ENCODE data around the gene SLC9A5.

GRCh38 chr16:67268136-67268579 is 19.4 kb downstream of the SLC9A5 start:
- TF ChIP-seq BHLHE40 (IDR thresholded peaks at IDR 0.05; ENCODE audit: borderline replicate concordance) (no peak), SP1 (IDR thresholded peaks at IDR 0.05) (no peak), NFRKB (IDR thresholded peaks at IDR 0.05) (no peak), SUZ12 (IDR thresholded peaks at IDR 0.05) (no peak), TARDBP (IDR thresholded peaks at IDR 0.05) (no peak), FOXM1 (IDR thresholded peaks at IDR 0.05; ENCODE audit: borderline replicate concordance) (no peak), FOXK2 (IDR thresholded peaks at IDR 0.05) (no peak), CTBP1 (IDR thresholded peaks at IDR 0.05; ENCODE audit: borderline replicate concordance) (no peak), ELF4 (IDR thresholded peaks at IDR 0.05) (no peak), HDGF (IDR thresholded peaks at IDR 0.05; ENCODE audit: borderline replicate concordance) (no peak), FOXA1 (IDR thresholded peaks at IDR 0.05) (no peak), ARNT (IDR thresholded peaks at IDR 0.05) (no peak), PKNOX1 (IDR thresholded peaks at IDR 0.05) (no peak), ZNF384 (IDR thresholded peaks at IDR 0.05) (no peak)

Data from HEK293T (cell line).